EL (cell line): ENCODE measurements around the gene EPAS1.

Source experiments
- DNase-seq: peaks from one replicate; pipeline ENCODE4 v3.0.0-alpha.2; 2016

The EPAS1 gene

DNA sequence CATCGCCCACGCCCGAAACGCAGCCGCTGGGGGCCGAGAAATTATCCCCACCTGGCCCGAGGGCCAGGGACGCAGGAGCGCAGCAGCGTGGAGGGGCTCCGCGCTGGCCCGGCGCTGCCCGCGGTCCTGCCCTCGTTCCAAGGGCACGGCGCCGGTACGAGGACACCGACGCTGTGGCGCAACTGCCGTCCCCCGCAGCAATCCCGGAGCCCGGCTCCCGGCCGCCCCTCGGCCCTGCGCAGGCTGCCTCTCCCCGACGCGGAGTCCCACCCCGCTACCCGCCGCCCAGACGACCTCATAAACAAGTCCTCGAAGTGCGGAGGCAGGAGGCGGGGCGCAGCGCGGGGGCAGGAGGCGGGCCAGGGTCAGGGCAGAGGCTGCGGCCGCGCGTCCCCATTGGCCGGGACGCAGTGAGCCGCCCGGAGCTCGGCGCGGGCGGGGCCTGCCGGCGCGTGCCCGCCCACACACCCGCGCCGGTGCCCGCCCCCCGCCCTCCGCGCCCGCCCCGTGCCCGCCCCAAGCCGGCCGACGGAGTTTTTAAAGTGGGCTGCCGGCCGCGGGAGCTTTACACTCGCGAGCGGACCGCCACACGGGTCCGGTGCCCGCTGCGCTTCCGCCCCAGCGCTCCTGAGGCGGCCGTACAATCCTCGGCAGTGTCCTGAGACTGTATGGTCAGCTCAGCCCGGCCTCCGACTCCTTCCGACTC lies at the start of gene EPAS1:
TSS of gene EPAS1 (plus strand) at position 568 of the 706 bp plus-strand sequence. CDS start 505 bp downstream, outside the sequence.
- DNase-seq: peak; percentile 89

GRCh38 chr2:46248171-46248570 lies 49.0 kb upstream of the EPAS1 start:
- no peak for DNase-seq

GRCh38 chr2:46249654-46250053 lies 47.6 kb upstream of the EPAS1 start:
- no peak for DNase-seq

DNA sequence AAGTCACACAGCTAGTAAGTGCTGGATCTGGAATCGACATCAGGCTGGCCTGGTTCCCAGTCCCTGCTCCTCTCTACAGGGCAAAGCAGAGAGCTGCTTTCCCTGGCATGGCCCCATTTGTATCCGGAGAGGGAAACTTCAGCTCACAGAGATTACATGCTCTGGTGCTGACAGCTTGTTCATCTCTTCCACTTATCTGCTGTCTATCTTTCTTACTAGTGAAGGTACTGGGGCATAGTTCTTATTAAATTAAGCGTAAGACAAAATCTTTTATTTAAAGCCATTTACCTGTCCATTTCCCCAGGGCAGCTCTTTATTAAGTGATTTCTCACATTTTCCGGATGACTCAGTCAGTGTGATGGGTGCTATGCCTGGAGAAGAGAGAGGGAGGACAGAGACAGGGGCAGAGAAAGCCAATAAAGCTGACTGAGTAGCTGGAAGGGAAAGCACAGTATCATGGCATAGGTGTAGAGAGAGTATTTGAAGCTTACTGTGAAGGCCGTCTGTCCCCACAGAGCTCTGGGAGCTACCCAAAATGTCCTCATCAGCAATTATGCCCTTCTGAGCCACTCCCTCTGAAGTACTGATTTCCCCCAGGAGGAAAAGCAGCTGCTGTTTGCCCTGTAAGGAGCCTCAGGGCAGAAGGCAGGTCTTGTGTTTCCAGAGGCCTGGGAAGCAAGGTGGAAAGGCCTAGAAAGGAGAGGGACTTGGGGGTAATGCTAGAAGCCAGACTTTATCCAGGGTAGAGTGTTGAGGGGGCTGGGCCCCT lies 44.1 kb upstream of the EPAS1 start:
- no peak for DNase-seq

DNA sequence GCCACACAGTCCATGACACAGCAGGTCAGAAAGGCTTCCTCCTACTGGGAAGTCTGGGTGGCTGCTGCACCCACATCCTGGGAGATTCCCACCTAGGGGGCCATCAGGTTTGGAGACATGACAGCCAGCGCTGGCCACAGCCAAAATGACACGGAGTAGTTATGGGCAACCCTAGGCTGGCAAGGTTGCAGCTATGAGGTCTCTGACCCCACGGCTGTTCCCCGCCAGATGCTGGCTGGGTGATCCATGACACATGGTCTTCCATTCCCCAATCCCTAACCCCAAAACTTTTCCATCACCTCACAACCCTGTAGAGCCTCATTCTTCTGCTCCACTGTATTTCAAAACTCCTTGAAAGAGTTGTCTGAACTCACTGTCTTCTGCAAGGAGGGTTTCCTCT lies 42.7 kb upstream of the EPAS1 start:
- no peak for DNase-seq

GRCh38 chr2:46256563-46257142 lies 40.6 kb upstream of the EPAS1 start:
- no peak for DNase-seq

DNA sequence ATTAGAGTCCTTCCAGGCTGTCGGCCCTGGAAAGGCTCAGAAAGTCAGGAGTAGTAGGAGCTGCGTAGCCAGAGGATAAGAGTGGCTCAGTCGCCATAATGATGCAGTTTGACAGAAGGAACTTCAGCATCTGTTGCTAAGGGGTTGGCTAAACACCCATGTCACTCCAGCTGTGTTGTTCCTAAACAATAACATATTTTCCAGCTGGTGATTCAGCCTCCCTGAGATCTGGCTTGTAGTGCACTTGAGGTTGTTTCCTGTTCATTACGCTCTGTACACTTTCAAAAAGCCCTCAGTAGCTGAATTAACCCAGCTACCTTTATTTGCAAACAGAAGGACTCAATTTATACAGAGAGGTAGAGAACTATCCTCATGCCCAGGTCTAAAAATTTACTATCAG lies 39.7 kb upstream of the EPAS1 start:
- DNase-seq: no peak

DNA sequence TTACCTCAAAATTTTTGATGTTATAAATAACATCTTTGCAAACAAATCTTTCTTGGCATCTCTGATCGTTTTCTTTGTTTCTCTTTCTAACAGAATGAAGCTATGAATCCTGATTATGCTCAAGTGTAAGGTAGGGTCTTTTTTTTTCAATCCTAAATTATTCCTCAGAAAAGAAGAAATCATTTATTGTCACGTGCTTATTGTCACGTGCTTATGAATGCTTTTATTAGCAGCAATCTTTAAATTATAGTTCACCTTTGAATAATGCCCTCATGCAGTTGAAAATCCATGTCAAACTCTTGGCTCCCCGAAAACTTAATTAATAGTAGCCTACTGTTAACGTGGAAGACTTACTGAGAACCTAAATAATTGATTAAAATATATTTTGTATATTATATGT lies 39.2 kb upstream of the EPAS1 start:
- no peak for DNase-seq

GRCh38 chr2:46258937-46259776 lies 38.0 kb upstream of the EPAS1 start:
- no peak for DNase-seq

- DNase-seq: no peak
Observed at GRCh38 chr2:46259777-46260168, 37.4 kb upstream of the EPAS1 start.

- DNase-seq: no peak
Observed at GRCh38 chr2:46260305-46260704, 36.9 kb upstream of the EPAS1 start.

- no peak for DNase-seq
Observed at GRCh38 chr2:46262248-46262938, 34.8 kb upstream of the EPAS1 start.

DNA sequence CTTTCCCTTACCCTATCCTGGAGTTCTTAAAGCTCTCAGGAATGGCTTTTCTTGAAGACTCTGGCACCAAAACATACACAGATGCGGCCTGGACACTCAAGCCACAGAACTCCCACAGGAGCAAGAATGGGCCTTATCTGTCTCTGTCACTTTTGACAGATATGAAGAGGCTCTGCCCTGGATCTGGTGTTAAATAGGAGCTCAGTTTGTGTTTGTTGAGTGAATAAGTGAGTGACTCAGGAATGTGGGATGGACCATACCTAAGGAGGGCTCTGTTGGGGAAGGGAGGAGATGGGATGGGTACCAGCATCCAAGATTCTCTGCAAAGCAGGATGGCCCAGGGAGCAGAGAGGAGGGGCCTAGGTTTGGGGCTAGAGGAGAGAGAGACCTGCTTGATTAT lies 33.9 kb upstream of the EPAS1 start:
- DNase-seq: no peak

DNA sequence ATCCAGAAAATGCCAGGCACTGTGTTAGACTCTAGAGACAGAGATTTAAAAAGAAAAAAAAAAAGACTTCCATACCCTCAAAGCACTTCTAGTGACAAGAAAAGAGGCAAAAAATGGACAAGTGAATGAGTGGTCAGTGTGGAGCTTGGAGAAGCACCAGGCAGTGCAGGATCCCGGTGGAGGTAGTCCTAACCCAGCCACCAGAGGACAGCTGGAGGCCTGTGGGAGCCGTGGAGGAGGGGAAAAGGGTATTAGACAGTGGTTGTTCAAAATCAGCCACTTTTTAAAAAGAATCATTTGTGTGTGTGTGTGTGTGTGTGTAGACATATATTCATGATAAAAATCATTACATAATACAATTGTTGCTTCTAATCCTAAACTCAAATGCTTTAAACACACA lies 32.8 kb upstream of the EPAS1 start:
- DNase-seq: no peak

- no peak for DNase-seq
Observed at GRCh38 chr2:46266134-46266533, 31.1 kb upstream of the EPAS1 start.

DNA sequence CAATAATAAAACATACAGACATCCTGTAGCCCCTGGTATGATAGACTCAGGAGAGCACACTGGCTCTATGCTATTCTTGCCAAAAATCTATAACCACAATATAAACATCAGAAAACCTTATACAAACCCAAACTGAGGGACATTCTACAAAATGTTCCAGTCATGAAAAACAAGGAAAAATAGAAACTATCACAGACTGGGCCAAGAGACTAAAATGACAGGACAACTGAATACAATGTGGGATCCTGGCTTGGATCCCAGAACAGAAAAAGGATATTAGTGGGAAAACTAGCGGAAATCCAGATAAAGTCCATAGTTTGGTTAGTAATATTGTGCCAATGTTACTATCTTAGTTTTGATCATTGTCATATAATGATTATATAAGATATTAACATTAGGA lies 29.6 kb upstream of the EPAS1 start:
- DNase-seq: no peak

GRCh38 chr2:46268196-46268595 lies 29.0 kb upstream of the EPAS1 start:
- no peak for DNase-seq

DNA sequence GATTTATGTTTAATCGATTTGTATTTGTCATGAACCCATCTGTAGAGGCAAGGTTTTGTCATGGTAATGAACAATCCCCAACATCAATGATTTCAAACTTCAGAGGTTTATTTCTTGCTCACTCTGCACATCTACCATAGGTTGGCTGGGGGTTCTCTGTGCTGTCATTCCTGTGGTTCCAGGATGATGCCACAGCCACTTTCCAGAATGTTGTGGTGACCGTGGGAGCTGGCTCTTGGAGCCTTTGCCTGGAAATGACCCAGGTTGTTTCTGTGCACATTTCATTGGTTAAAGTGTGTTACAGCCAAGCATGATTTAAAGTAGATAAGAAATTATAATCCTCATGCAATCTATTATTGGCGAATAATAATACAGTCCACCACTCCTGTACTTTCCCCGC lies 28.2 kb upstream of the EPAS1 start:
- peak; percentile 48 for DNase-seq

- DNase-seq: peak; percentile 24
Observed at GRCh38 chr2:46269544-46270273, 27.5 kb upstream of the EPAS1 start.

GRCh38 chr2:46270384-46270783 lies 26.8 kb upstream of the EPAS1 start:
- peak; percentile 58 for DNase-seq

GRCh38 chr2:46273225-46273863 lies 23.9 kb upstream of the EPAS1 start:
- no peak for DNase-seq
